GM10847 (cell line): Measurements from ENCODE around the gene HMCN1.

ENCODE experiments used
- POLR2A ChIP-seq: IDR thresholded peaks from 2 replicates; pipeline ENCODE4 v1.6.1; 2011; ENCODE audit not compliant: insufficient read length; ENCODE audit errors: extremely low read depth

Gene HMCN1

GRCh38 chr1:185727726-185728125 is 6.5 kb upstream of the HMCN1 start:
- TF ChIP-seq POLR2A, result no peak

DNA sequence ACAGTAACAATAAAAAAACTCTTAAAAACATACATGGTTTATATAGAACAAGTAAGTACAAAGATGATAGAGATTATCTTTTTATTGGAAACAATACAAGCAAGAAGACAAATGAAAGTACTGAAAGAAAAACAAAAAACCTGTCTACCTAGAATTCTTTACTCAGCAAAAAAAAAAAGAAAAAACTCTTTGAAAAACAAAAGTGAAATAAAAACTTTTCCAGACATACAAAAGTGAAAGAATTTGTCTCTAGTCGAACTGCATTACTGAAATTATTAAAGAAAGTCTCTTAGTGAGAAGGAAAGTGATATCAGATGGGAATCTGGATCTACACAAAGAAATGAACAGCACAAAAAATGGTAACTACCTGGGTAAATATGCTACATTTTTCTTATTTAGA is 2.7 kb upstream of the HMCN1 start:
- no peak for TF ChIP-seq POLR2A

GRCh38 chr1:185732951-185733350 is 1.2 kb upstream of the HMCN1 start:
- no peak for TF ChIP-seq POLR2A

DNA sequence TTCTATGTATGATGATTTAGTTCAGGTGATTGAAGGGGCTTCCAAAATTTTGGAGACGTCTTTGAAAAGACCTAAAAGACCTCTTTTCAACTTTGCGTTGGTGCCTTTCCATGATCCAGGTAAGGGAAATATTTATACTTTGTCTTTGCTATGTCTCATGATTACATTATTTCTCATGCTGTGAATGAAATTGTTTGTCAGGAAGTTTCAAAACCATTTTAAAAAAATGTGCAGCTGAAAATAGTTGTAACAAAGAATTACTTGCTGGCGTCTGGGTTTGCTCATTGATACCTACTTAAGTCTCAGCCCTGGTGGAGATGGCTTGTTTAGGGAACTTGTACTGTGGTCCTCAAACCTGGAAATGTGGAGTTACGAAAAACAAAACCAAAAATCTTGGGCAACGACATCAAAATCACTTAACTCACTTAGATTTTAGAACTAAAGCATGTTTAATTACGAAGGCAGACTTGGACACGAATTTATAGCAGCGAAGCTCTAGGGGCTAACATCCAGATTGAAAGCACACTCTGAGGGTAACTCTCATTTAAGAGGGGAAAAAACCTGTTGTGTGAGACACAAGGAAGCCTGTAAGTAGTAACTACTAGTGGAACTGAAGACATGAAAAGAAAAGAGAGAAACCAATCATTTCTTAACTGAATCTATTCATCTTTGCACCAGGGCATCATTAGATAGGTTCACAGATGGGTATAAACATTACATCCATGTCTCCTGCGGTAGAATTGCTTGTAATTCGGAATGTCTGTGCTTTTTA is 924 bp downstream of the HMCN1 start:
- TF ChIP-seq POLR2A, result no peak

GRCh38 chr1:185735701-185736064 is 1.5 kb downstream of the HMCN1 start:
- TF ChIP-seq POLR2A, result no peak

DNA sequence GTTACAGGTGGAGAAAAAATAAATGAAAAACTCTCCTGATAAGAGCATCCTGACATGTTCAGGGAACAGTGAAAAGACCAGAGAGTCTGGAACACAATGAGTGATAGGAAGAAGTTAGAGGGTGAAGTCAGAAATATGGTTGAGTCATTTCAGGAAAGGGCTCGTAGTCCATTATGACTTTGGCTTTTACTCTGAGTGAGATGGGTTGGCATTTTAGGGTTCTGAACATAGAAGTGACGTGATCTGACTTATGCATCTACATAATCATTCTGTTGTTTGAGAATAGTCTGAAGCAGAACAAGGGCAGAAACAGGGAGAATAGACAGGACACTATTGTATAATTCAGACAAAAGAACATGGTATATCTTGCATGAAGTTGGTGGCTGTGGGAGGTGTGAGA is 5.8 kb downstream of the HMCN1 start:
- TF ChIP-seq POLR2A, result no peak

GRCh38 chr1:185741551-185741950 is 7.4 kb downstream of the HMCN1 start:
- no peak for TF ChIP-seq POLR2A

- TF ChIP-seq POLR2A, result no peak
These were observed 8.2 kb downstream of the HMCN1 start for GRCh38 chr1:185742403-185742802.

DNA sequence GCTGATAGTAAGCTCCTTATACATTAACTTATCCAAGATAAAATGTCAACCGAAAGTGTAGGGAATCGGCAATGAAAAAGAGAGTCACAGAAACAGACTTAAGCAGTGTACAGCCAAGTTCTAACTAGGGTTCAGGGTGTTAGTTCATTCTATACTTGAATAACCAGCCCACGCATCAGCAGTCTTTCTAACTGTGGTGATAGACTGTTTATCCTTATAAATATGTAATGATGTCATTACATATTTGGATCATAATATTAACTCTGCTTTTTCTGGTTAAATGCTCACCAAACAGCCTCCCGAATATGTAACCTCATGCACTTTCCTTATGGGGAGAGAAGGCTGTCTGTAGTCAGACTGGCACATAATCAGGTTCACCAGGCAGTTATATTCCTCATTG is 11.0 kb downstream of the HMCN1 start:
- TF ChIP-seq POLR2A, result no peak

DNA sequence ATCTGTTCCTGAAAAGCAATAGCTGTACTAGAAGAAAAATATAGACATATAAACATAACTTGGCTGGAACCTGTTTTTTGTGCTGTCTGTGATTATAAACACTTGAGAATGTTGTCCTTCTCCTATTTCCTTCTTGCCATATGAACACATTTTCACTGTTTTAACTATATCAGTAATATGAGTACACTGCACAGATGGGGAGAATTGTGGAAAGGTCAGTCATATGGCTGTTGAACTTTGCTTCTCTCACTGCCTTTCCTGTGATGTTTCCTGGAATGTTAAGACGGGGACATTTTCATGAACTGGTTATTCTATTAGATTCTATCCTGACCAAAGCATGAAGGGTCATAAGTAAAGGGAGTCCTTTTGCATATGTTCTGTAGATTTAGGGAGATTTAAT is 24.9 kb downstream of the HMCN1 start:
- no peak for TF ChIP-seq POLR2A

DNA sequence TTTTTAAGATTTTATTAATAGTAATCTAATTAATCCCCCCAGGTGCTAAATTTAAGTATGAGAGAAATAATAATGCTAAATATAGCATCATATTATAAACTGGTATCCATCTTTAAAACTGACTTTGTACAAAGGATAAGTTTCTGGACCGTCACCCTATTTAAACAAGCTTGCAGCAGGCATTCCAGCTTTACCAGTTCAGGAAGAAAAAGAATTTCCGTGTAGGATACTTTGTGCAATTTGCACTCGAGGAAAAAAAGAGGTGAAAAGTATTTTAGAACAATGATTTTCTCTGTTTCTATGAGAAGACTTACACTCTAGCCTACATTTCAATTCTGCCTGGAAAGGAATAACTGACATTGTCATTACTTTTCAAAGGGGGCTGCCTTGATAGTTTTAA is 27.6 kb downstream of the HMCN1 start:
- no peak for TF ChIP-seq POLR2A

DNA sequence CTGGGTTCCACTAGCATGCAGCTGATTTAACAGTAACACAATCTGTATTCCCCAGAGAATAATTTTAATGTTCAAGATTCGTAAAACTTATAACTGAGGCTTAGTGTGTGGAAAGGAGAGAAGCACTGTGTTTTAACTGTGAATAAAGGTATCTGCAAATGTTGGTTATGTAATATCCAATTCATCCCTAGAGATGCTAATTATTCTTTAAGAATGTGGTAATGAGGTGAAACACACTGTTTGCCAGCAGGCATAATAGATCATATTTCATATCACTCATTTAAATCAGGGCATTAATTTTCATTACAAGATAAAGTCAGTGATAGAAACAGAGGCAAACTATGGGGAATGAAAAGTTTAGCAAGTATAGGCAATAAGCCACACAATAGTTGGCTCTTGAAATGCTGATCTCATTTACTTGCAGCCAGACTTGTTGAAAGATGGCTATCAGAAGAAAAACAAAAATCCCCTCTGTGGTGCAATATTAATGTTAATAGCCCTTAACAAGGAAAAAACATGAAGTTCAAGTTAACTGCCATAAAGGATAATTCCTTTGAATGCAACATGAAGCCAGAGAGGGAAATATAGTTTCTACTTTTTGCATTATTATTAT is 33.4 kb downstream of the HMCN1 start:
- TF ChIP-seq POLR2A, result no peak

GRCh38 chr1:185768371-185768770 is 34.2 kb downstream of the HMCN1 start:
- TF ChIP-seq POLR2A, result no peak

DNA sequence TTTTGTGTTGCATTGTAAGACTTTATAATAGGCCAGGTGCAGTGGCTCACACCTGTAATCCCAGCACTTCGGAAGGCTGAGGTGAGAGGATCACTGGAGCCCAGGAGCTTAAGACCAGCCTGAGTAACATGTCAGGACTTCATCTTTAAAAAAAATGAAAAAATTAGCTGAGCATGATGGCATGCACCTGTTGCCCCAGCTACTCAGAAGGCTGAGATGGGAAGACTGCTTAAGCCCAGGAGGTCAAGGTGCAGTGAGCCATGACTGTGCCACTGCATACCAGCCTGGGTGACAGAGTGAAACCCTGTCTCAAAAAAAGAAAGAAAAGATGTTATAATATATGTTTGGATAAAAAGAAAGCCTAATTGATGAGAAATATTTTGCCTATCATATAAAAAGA is 34.9 kb downstream of the HMCN1 start:
- TF ChIP-seq POLR2A, result no peak

DNA sequence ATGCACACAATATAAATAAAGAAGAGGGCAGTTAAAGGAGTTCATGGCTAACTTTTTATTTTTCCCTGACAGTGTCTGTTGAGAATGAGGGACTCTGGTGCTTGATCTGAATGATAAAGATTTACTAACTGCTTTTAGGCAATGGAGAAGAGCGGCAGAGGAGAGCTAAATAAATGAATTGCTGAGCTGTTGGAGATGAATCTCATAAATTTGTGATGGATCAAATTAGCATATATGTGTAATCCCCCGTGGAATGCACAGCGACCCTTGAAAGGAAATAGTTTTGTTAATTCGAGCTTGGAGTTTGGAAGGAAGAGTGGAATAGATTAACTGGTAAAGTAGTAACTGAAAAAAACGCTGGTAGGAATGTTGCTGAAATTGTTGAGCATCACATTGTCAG is 40.2 kb downstream of the HMCN1 start:
- no peak for TF ChIP-seq POLR2A

- TF ChIP-seq POLR2A, result no peak
These were observed 41.3 kb downstream of the HMCN1 start for GRCh38 chr1:185775501-185775900.

GRCh38 chr1:185776522-185776921 is 42.3 kb downstream of the HMCN1 start:
- TF ChIP-seq POLR2A, result no peak
